H9 (cell line): ENCODE data around the gene PRSS8. TPM values are rescaled to one million over a fixed set of nuclear protein-coding genes. Genes with fewer than 3 reads are reported as not detected.
A peak's percentile ranks its signal among the peaks of the same experiment; 100 is the strongest.

Source experiments
- DNase-seq: peaks from one replicate; pipeline ENCODE4 v3.0.0-alpha.2; 2017
- H2AFZ ChIP-seq: one replicate; pipeline ENCODE4 v1.6.1; 2013; ENCODE audit warnings: mild to moderate bottlenecking, low read length, control low read depth, moderate library complexity
- H2AK5ac ChIP-seq: 2 replicates; pipeline ENCODE4 v1.6.1; 2013; ENCODE audit warnings: low read length, control low read depth, mixed read lengths; ENCODE audit not compliant: insufficient read length
- H2BK120ac ChIP-seq: one replicate; pipeline ENCODE4 v1.6.1; 2013; ENCODE audit warnings: low read depth, mild to moderate bottlenecking, low read length, control low read depth, inconsistent platforms; ENCODE audit not compliant: poor library complexity, severe bottlenecking
- H2BK12ac ChIP-seq: 2 replicates; pipeline ENCODE4 v1.6.1; 2013; ENCODE audit warnings: low read length, control low read depth, mixed read lengths, low read depth; ENCODE audit not compliant: insufficient read length
- H2BK15ac ChIP-seq: 2 replicates; pipeline ENCODE4 v1.6.1; 2013; ENCODE audit warnings: low read depth, low read length, control low read depth
- H2BK20ac ChIP-seq: one replicate; pipeline ENCODE4 v1.6.1; 2013; ENCODE audit warnings: low read depth, mild to moderate bottlenecking, low read length, control low read depth, inconsistent platforms; ENCODE audit not compliant: poor library complexity, severe bottlenecking
- H2BK5ac ChIP-seq: 2 replicates; pipeline ENCODE4 v1.6.1; 2013; ENCODE audit warnings: low read length, control low read depth, mixed read lengths; ENCODE audit not compliant: insufficient read length
- H3K14ac ChIP-seq: 2 replicates; pipeline ENCODE4 v1.6.1; 2013; ENCODE audit warnings: low read length, control low read depth; ENCODE audit not compliant: insufficient read depth
- H3K18ac ChIP-seq: 2 replicates; pipeline ENCODE4 v1.6.1; 2013; ENCODE audit warnings: low read depth, mild to moderate bottlenecking, mixed read lengths, low read length, control low read depth; ENCODE audit not compliant: insufficient read length
- H3K23ac ChIP-seq: 2 replicates; pipeline ENCODE4 v1.6.1; 2013; ENCODE audit warnings: low read length, control low read depth, mixed read lengths, low read depth; ENCODE audit not compliant: insufficient read length
- H3K23me2 ChIP-seq: 2 replicates; pipeline ENCODE4 v1.6.1; 2013; ENCODE audit warnings: low read depth, mild to moderate bottlenecking, mixed read lengths, low read length, control low read depth; ENCODE audit not compliant: insufficient read length, poor library complexity, severe bottlenecking
- H3K27ac ChIP-seq: 2 replicates; pipeline ENCODE4 v1.5.1; 2013; ENCODE audit warnings: low read length, control low read depth, mixed read lengths, low read depth; ENCODE audit not compliant: insufficient read length
- H3K27me3 ChIP-seq: 2 replicates; pipeline ENCODE4 v1.6.1; 2013; ENCODE audit warnings: low read length, control low read depth, inconsistent platforms; ENCODE audit not compliant: insufficient read depth
- H3K4ac ChIP-seq: 2 replicates; pipeline ENCODE4 v1.6.1; 2013; ENCODE audit warnings: low read depth, mild to moderate bottlenecking, control low read depth, inconsistent platforms, low read length, moderate library complexity
- H3K4me1 ChIP-seq: 2 replicates; pipeline ENCODE4 v1.6.1; 2013; ENCODE audit warnings: low read length, control low read depth, inconsistent platforms; ENCODE audit not compliant: insufficient read depth
- H3K4me2 ChIP-seq: 2 replicates; pipeline ENCODE4 v1.6.1; 2013; ENCODE audit warnings: low read length, control low read depth, mixed read lengths; ENCODE audit not compliant: insufficient read length, insufficient read depth
- H3K56ac ChIP-seq: 2 replicates; pipeline ENCODE4 v1.6.1; 2013; ENCODE audit warnings: low read depth, mild to moderate bottlenecking, mixed read lengths, low read length, control low read depth; ENCODE audit not compliant: insufficient read length
- H3K79me1 ChIP-seq: 2 replicates; pipeline ENCODE4 v1.6.1; 2013; ENCODE audit warnings: low read depth, mild to moderate bottlenecking, moderate library complexity, low read length, control low read depth, inconsistent platforms; ENCODE audit not compliant: insufficient read depth, poor library complexity, severe bottlenecking
- H3K79me2 ChIP-seq: 2 replicates; pipeline ENCODE4 v1.6.1; 2013; ENCODE audit warnings: low read length, control low read depth, inconsistent platforms; ENCODE audit not compliant: insufficient read depth
- H3K9ac ChIP-seq: 2 replicates; pipeline ENCODE4 v1.6.1; 2013; ENCODE audit warnings: low read length, control low read depth, mixed read lengths; ENCODE audit not compliant: insufficient read length; ENCODE audit errors: extremely low read depth
- H3K9me3 ChIP-seq: one replicate; pipeline ENCODE4 v1.6.1; 2013; ENCODE audit warnings: low read depth, low read length, inconsistent platforms; ENCODE audit not compliant: control insufficient read depth
- H3T11ph ChIP-seq: one replicate; pipeline ENCODE4 v1.6.1; 2013; ENCODE audit warnings: mild to moderate bottlenecking, low read length, control low read depth, inconsistent platforms
- H4K20me1 ChIP-seq: one replicate; pipeline ENCODE4 v1.6.1; 2013; ENCODE audit not compliant: control insufficient read depth, insufficient read length, insufficient read depth
- H4K5ac ChIP-seq: 2 replicates; pipeline ENCODE4 v1.6.1; 2013; ENCODE audit warnings: low read depth, mild to moderate bottlenecking, mixed read lengths, low read length, control low read depth; ENCODE audit not compliant: insufficient read length
- H4K8ac ChIP-seq: replicated peaks from 2 replicates; pipeline ENCODE4 v1.6.1; 2013; ENCODE audit warnings: low read length, control low read depth, mixed read lengths, low read depth; ENCODE audit not compliant: insufficient read length
- H4K91ac ChIP-seq: 2 replicates; pipeline ENCODE4 v1.6.1; 2013; ENCODE audit warnings: low read depth, mild to moderate bottlenecking, moderate library complexity, mixed read lengths, low read length, control low read depth; ENCODE audit not compliant: insufficient read length
- H3K27ac Mint-ChIP-seq, 3 experiments: 2 replicates in 2 of 3; 3 replicates in 1 of 3; pipeline ENCODE4 v1.8.0; 2020 to 2021; ENCODE audit warnings: mixed read lengths in 3 of 3, mild to moderate bottlenecking in 1 of 3, moderate library complexity in 1 of 3
- H3K27me3 Mint-ChIP-seq: 2 replicates; pipeline ENCODE4 v1.8.0; 2021; ENCODE audit warnings: low read depth, mild to moderate bottlenecking, moderate library complexity, mixed read lengths
- H3K36me3 Mint-ChIP-seq, 3 experiments: 2 replicates in 2 of 3; 3 replicates in 1 of 3; pipeline ENCODE4 v1.8.0; 2020 to 2021; ENCODE audit warnings: low read depth in 3 of 3, mixed read lengths in 3 of 3; ENCODE audit not compliant: insufficient read depth in 1 of 3
- H3K4me1 Mint-ChIP-seq, 2 experiments: 2 replicates each; pipeline ENCODE4 v1.8.0; 2020; ENCODE audit warnings: mixed read lengths in 2 of 2
- H3K4me3 Mint-ChIP-seq, 2 experiments: 2 replicates in 1 of 2; 3 replicates in 1 of 2; pipeline ENCODE4 v1.8.0; 2020 to 2021; ENCODE audit warnings: mild to moderate bottlenecking in 2 of 2, mixed read lengths in 2 of 2, moderate library complexity in 1 of 2
- H3K9me3 Mint-ChIP-seq, 2 experiments: 2 replicates in 1 of 2; 3 replicates in 1 of 2; pipeline ENCODE4 v1.8.0; 2020; ENCODE audit warnings: mild to moderate bottlenecking in 2 of 2, mixed read lengths in 2 of 2, moderate library complexity in 1 of 2
- WGBS: extraction: QIAGEN DNeasy Blood & Tissue Kit; methylation state at CpG from one replicate; pipeline ENCODE4 v1.1.7; 2013; ENCODE audit warnings: missing lambda C conversion rate, low lambda C conversion rate, mixed read lengths; ENCODE audit not compliant: insufficient read length; ENCODE audit errors: extremely low coverage; 5-methylcytosine and 5-hydroxymethylcytosine counted together
- total RNA-seq: library from RNA; stranded (reverse); gene quantifications from 2 replicates; pipeline ENCODE4 v1.2.1, GENCODE V29; 2021
- TF ChIP-seq, protein P1 (sequence below): fragments of 200-600 bp; sonication (generic); conservative IDR thresholded peaks from 3 replicates; pipeline ENCODE4 v1.8.0; 2021; ENCODE audit warnings: antibody characterized with exemption, mild to moderate bottlenecking

Gene PRSS8
- total RNA-seq, 1 experiment from 2014 or later: 64.0 TPM

DNA sequence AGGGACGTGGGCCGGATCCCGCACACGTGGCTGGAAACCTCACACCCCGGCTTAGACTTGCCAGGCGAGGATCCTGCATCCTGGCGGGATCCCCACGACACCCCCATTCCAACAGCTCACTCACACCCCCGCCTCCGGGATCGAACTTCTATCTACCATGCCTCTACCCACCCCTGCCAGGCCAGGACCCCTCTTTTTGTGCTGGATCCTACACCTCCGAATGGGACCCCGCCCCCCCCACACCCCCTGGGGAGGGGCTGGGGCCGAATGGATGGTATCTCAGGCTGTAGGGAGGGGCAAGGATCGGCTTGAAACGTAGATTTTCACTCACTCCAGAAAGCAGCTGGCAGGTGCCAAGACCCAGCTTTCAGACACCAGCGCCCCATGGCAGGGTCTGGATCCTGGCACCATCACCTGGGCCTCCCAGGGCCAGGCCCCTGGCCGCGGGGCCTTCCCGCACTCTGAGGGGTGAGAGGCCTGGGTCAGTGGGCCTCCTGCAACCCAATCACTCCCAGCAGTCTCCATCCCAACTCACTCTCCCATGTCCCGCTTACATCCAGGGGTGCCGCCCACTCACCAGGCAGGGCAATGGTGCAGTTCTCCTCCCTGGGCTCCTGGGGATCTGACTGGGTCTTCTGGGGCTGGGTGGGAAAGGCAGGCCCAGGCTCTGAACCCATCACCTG is 7.6 kb upstream of the PRSS8 start:
- Histone ChIP-seq H3K4me2 (no peak overlapping the region), H3K9me3 (no peaks in the 10 kb centered on the region), H3K18ac (no peak overlapping the region), H3K4me1 (peaks cover 4% of the 10 kb centered on the region), H3K23me2 (peaks cover 3% of the 10 kb centered on the region), H2BK5ac (no peak overlapping the region), H3K23ac (no peak overlapping the region), H3K14ac (peak overlapping the region; percentile 81; the same call in 1 of the 2 replicates), H3K79me2 (no peaks in the 10 kb centered on the region), H2AK5ac (no peak overlapping the region), H3T11ph (no peak overlapping the region), H4K20me1 (no peaks in the 10 kb centered on the region), H2AFZ (no peak overlapping the region), H3K79me1 (no peaks in the 10 kb centered on the region), H3K56ac (no peak overlapping the region), H2BK15ac (no peak overlapping the region; the same call in 1 of the 2 replicates), H3K27ac (no peak overlapping the region), H3K4ac (no peak overlapping the region), H4K5ac (no peak overlapping the region), H4K91ac (no peak overlapping the region), H2BK20ac (no peak overlapping the region), H4K8ac (no peak overlapping the region), H2BK120ac (no peak overlapping the region), H2BK12ac (no peak overlapping the region), H3K27me3 (no peaks in the 10 kb centered on the region; the same call in 1 of the 2 replicates), H3K9ac (no peak overlapping the region)
- WGBS: no CpG with 5 or more reads among the region's 22 CpGs
- TF ChIP-seq, protein P1, sequence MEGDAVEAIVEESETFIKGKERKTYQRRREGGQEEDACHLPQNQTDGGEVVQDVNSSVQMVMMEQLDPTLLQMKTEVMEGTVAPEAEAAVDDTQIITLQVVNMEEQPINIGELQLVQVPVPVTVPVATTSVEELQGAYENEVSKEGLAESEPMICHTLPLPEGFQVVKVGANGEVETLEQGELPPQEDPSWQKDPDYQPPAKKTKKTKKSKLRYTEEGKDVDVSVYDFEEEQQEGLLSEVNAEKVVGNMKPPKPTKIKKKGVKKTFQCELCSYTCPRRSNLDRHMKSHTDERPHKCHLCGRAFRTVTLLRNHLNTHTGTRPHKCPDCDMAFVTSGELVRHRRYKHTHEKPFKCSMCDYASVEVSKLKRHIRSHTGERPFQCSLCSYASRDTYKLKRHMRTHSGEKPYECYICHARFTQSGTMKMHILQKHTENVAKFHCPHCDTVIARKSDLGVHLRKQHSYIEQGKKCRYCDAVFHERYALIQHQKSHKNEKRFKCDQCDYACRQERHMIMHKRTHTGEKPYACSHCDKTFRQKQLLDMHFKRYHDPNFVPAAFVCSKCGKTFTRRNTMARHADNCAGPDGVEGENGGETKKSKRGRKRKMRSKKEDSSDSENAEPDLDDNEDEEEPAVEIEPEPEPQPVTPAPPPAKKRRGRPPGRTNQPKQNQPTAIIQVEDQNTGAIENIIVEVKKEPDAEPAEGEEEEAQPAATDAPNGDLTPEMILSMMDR: no peak
- no peak for DNase-seq
- H3K4me1 Mint-ChIP-seq: peaks cover 27 to 48% of the 10 kb centered on the region in 2 experiments
- H3K27me3 Mint-ChIP-seq: peaks cover 44% of the 10 kb centered on the region
- H3K27ac Mint-ChIP-seq: no peak overlapping the region
- no peaks in the 10 kb centered on the region; a peak in 1 of 5 replicates for H3K9me3 Mint-ChIP-seq
- H3K36me3 Mint-ChIP-seq: no peaks in the 10 kb centered on the region
- peak overlapping the region in 1 of 2 experiments; percentile 24; a peak in 1 of 5 replicates for H3K4me3 Mint-ChIP-seq
